Measurements from ENCODE around the gene SFXN5.

The SFXN5 gene

GRCh38 chr2:72897785-72898584 lies 173.5 kb downstream of the SFXN5 start:
- DNase-seq (ENCODE audit: low spot score), result no peak

GRCh38 chr2:72896446-72896845 lies 175.1 kb downstream of the SFXN5 start:
- no peak for DNase-seq (ENCODE audit: low spot score)

GRCh38 chr2:72895759-72896281 lies 175.7 kb downstream of the SFXN5 start:
- DNase-seq (ENCODE audit: low spot score), result no peak

- DNase-seq (ENCODE audit: low spot score), result no peak
Measured at GRCh38 chr2:72895154-72895553, 176.4 kb downstream of the SFXN5 start.

GRCh38 chr2:72894514-72894913 lies 177.0 kb downstream of the SFXN5 start:
- no peak for DNase-seq (ENCODE audit: low spot score)

- peak; percentile 54 for DNase-seq (ENCODE audit: low spot score)
Measured at GRCh38 chr2:72893594-72894319, 177.8 kb downstream of the SFXN5 start.

GRCh38 chr2:72892506-72893173 lies 178.9 kb downstream of the SFXN5 start:
- peak; percentile 71 for DNase-seq (ENCODE audit: low spot score)

Data from activated CD4-positive, alpha-beta T cell treated with anti-CD3 and anti-CD28 coated beads, Interleukin-2, Interleukin-4, amounts not matched to agents 100 ng/mL and 50 ng/mL, durations not matched to agents 16 hours and 8 hours (primary cell).